Loucy (cell line): Measurements from ENCODE around the gene OR2AG2.
A peak's percentile ranks its signal among the peaks of the same experiment; 100 is the strongest.

ENCODE experiments used
- H2AFZ ChIP-seq: fragments of 200-600 bp; sonication (generic); 2 replicates; pipeline ENCODE4 v1.6.0; 2016; ENCODE audit warnings: antibody characterized with exemption, mild to moderate bottlenecking, low read length, moderate library complexity
- H3F3A ChIP-seq: fragments of 200-600 bp; 2 replicates; pipeline ENCODE4 v1.6.0; 2016; ENCODE audit warnings: antibody characterized with exemption, low read depth, mild to moderate bottlenecking
- H3K27me3 ChIP-seq: fragments of 200-600 bp; sonication (generic); 2 replicates; pipeline ENCODE4 v1.6.1; 2014; ENCODE audit warnings: low read length, mild to moderate bottlenecking; ENCODE audit not compliant: insufficient read depth, poor library complexity, severe bottlenecking
- H3K36me3 ChIP-seq: fragments of 200-600 bp; sonication (generic); 2 replicates; pipeline ENCODE4 v1.6.1; 2016; ENCODE audit warnings: low read length; ENCODE audit not compliant: insufficient read depth
- H3K4me1 ChIP-seq: fragments of 200-600 bp; sonication (generic); 2 replicates; pipeline ENCODE4 v1.5.1; 2014; ENCODE audit warnings: low read length, mild to moderate bottlenecking; ENCODE audit not compliant: insufficient read depth, poor library complexity, severe bottlenecking
- H3K4me2 ChIP-seq: fragments of 200-600 bp; sonication (generic); 2 replicates; pipeline ENCODE4 v1.6.0; 2014; ENCODE audit warnings: antibody characterized with exemption, low read length, low read depth, mild to moderate bottlenecking; ENCODE audit not compliant: poor library complexity, severe bottlenecking
- H3K4me3 ChIP-seq: fragments of 200-600 bp; sonication (generic); 2 replicates; pipeline ENCODE4 v1.5.1; 2014; ENCODE audit warnings: low read length, mild to moderate bottlenecking, mixed read lengths; ENCODE audit not compliant: poor library complexity, severe bottlenecking
- H3K79me2 ChIP-seq: fragments of 200-600 bp; sonication (generic); 2 replicates; pipeline ENCODE4 v1.6.1; 2014; ENCODE audit warnings: low read length; ENCODE audit not compliant: insufficient read depth
- H3K9ac ChIP-seq: fragments of 200-600 bp; sonication (generic); 2 replicates; pipeline ENCODE4 v1.6.0; 2014; ENCODE audit warnings: mild to moderate bottlenecking, low read depth, low read length, moderate library complexity; ENCODE audit not compliant: poor library complexity, severe bottlenecking
- H3K9me2 ChIP-seq: fragments of 200-600 bp; sonication (generic); replicated peaks from 2 replicates; pipeline ENCODE4 v1.6.1; 2016; ENCODE audit warnings: low read depth, low read length, mixed read lengths
- H3K9me3 ChIP-seq: fragments of 200-600 bp; sonication (generic); 2 replicates; pipeline ENCODE4 v1.6.1; 2014; ENCODE audit warnings: mild to moderate bottlenecking, antibody characterized with exemption, low read length, low read depth; ENCODE audit not compliant: insufficient read depth
- H4K20me1 ChIP-seq: fragments of 200-600 bp; sonication (generic); 2 replicates; pipeline ENCODE4 v1.6.0; 2014; ENCODE audit warnings: antibody characterized with exemption, low read length, mild to moderate bottlenecking; ENCODE audit not compliant: insufficient read depth, poor library complexity, severe bottlenecking
- EZH2phosphoT487 ChIP-seq: fragments of 200-600 bp; IDR thresholded peaks from 2 replicates; pipeline ENCODE4 v1.6.1; 2018; ENCODE audit warnings: antibody characterized with exemption, mild to moderate bottlenecking, moderate library complexity, borderline replicate concordance
- TF ChIP-seq, protein P1 (sequence below): fragments of 200-600 bp; sonication (generic); conservative IDR thresholded peaks from 2 replicates; pipeline ENCODE4 v1.5.1; 2014; ENCODE audit warnings: mild to moderate bottlenecking, antibody characterized with exemption, low read length

Gene OR2AG2

DNA sequence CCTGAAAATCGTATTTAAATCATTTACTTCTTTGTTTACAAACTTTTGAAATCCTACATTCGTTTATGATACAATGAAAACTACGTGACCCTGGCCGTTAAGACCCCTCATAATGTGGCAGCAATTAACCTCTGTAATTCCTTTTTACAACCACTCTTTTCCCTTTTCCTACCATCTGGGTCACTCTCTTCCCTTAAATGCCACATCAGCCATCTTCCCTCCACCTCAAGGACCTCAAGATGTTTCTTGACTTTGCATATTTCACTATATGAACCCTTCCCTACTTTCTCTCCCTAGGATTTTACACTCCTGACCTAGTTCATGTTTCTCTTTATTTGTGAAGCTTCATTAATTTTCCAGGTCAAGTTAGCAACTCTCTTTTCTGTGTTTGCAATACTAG, 26.8 kb downstream of the OR2AG2 start:
- H3K9me3 ChIP-seq = no peaks in the 10 kb centered on the region

GRCh38 chr11:6742260-6742659, 29.5 kb downstream of the OR2AG2 start:
- Histone ChIP-seq H3K27me3 (no peaks in the 10 kb centered on the region), H3K36me3 (no peaks in the 10 kb centered on the region), H3K4me2 (peak overlapping the region; percentile 95), H3K9me2 (no peaks in the 10 kb centered on the region), H2AFZ (no peak overlapping the region), H3K4me1 (peaks cover 82% of the 10 kb centered on the region), H3K9ac (no peak overlapping the region), H4K20me1 (no peaks in the 10 kb centered on the region), H3K4me3 (peak overlapping the region; percentile 47), H3F3A (peaks cover 7% of the 10 kb centered on the region; the same call in 1 of the 2 replicates), H3K79me2 (peaks cover 39% of the 10 kb centered on the region), H3K9me3 (no peaks in the 10 kb centered on the region)
- TF ChIP-seq, protein P1, sequence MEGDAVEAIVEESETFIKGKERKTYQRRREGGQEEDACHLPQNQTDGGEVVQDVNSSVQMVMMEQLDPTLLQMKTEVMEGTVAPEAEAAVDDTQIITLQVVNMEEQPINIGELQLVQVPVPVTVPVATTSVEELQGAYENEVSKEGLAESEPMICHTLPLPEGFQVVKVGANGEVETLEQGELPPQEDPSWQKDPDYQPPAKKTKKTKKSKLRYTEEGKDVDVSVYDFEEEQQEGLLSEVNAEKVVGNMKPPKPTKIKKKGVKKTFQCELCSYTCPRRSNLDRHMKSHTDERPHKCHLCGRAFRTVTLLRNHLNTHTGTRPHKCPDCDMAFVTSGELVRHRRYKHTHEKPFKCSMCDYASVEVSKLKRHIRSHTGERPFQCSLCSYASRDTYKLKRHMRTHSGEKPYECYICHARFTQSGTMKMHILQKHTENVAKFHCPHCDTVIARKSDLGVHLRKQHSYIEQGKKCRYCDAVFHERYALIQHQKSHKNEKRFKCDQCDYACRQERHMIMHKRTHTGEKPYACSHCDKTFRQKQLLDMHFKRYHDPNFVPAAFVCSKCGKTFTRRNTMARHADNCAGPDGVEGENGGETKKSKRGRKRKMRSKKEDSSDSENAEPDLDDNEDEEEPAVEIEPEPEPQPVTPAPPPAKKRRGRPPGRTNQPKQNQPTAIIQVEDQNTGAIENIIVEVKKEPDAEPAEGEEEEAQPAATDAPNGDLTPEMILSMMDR = no peak
- no peak for TF ChIP-seq EZH2phosphoT487

More for the DNA sequence above, 26.8 kb downstream of the OR2AG2 start:
- Histone ChIP-seq H3K4me2 (peak overlapping the region; percentile 95), H3K4me3 (peak overlapping the region; percentile 76), H3F3A (peaks cover 12% of the 10 kb centered on the region; the same call in 1 of the 2 replicates), H3K36me3 (no peaks in the 10 kb centered on the region), H4K20me1 (no peaks in the 10 kb centered on the region), H3K79me2 (peaks cover 37% of the 10 kb centered on the region), H2AFZ (no peak overlapping the region), H3K9ac (peak overlapping the region; percentile 78), H3K27me3 (no peaks in the 10 kb centered on the region), H3K9me2 (no peaks in the 10 kb centered on the region), H3K4me1 (peaks cover 66% of the 10 kb centered on the region)
- no peak for TF ChIP-seq EZH2phosphoT487
- TF ChIP-seq, protein P1 = no peak

DNA sequence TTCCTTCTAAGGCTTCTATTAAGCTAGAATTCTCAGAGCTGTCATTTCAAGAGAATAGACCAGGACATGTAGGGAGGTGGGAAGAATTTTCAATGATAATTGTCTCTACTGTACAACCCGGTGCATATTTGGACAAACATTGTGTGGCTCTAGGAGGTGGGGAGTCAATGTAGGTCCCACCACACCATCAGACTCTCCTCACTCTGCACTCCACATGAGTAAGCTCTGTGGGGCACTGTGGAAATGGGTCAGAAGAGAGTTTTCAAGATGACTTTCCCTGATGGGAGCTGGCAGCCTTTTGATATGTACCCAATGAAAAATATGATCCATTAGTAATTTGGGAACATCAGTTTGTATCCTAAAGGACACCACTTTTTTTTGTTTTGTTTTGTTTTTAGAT, 33.2 kb downstream of the OR2AG2 start:
- TF ChIP-seq, protein P1 = no peak
- TF ChIP-seq EZH2phosphoT487 = no peak
- H3K36me3 ChIP-seq = no peaks in the 10 kb centered on the region
- H3K27me3 ChIP-seq = no peaks in the 10 kb centered on the region
- H2AFZ ChIP-seq = no peak overlapping the region
- H3K79me2 ChIP-seq = peaks cover 30% of the 10 kb centered on the region
- no peak overlapping the region for H3K4me3 ChIP-seq
- H3K4me1 ChIP-seq = peaks cover 82% of the 10 kb centered on the region
- no peak overlapping the region for H3K9ac ChIP-seq
- H3K9me3 ChIP-seq = no peaks in the 10 kb centered on the region
- H4K20me1 ChIP-seq = no peaks in the 10 kb centered on the region
- H3K4me2 ChIP-seq = peak overlapping the region; percentile 3
- no peaks in the 10 kb centered on the region for H3K9me2 ChIP-seq
- peaks cover 22% of the 10 kb centered on the region for H3F3A ChIP-seq
